OCI-LY7 (cell line): ENCODE results near the gene TNPO2.

Experiments used
- EZH2phosphoT487 ChIP-seq: fragments of 200-600 bp; sonication (generic); IDR thresholded peaks from 2 replicates; pipeline ENCODE4 v1.6.1; 2018; ENCODE audit warnings: low read depth, borderline replicate concordance, mild to moderate bottlenecking, mixed run types, antibody characterized with exemption, low read length, moderate library complexity, mixed read lengths
- TF ChIP-seq, protein P1 (sequence below): fragments of 200-600 bp; sonication (generic); conservative IDR thresholded peaks from 2 replicates; pipeline ENCODE4 v1.5.1; 2014; ENCODE audit warnings: mild to moderate bottlenecking, antibody characterized with exemption, low read length, moderate library complexity, mixed read lengths

DNA sequence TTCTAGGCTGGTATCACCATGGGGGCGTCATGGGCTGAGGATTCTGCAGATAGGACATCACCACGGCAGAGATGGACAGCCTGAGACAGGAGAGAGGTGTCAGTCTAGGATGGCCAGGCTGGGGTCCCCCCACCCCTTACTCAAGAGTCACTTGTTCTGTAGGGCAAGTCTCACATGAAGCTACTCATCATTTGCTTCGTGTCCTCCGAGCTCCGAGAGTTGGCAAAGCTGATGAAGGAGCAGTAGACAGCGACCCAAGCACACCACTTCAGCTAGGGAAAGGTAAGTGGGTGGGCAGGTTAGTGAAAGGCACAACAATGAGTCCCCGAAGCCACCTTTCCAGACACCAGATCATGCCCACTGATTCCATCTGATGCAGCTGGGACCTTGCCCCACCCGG, 55.4 kb downstream of the TNPO2 start:
- TF ChIP-seq, protein P1, sequence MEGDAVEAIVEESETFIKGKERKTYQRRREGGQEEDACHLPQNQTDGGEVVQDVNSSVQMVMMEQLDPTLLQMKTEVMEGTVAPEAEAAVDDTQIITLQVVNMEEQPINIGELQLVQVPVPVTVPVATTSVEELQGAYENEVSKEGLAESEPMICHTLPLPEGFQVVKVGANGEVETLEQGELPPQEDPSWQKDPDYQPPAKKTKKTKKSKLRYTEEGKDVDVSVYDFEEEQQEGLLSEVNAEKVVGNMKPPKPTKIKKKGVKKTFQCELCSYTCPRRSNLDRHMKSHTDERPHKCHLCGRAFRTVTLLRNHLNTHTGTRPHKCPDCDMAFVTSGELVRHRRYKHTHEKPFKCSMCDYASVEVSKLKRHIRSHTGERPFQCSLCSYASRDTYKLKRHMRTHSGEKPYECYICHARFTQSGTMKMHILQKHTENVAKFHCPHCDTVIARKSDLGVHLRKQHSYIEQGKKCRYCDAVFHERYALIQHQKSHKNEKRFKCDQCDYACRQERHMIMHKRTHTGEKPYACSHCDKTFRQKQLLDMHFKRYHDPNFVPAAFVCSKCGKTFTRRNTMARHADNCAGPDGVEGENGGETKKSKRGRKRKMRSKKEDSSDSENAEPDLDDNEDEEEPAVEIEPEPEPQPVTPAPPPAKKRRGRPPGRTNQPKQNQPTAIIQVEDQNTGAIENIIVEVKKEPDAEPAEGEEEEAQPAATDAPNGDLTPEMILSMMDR = no peak
- TF ChIP-seq EZH2phosphoT487 = no peak
